Left lobe of liver (tissue), 2 donors: ENCODE measurements around the gene TRPC4AP. TPM values are rescaled to one million over a fixed set of nuclear protein-coding genes. Genes with fewer than 3 reads are reported as not detected.
"Not testable (repeated sequence)": the region's sequence is repeated elsewhere in the genome, so short reads cannot be mapped to it uniquely, and the experiment has no call there.

Experiments used
- ATAC-seq: fragments of 200-7000 bp; cut with Tn5 transposase; one replicate; pipeline ENCODE4 v1.9.1; 2020; ENCODE audit warnings: mild to moderate bottlenecking, moderate library complexity
- DNase-seq: peaks from one replicate; pipeline ENCODE4 v3.0.0-alpha.2; 2020; ENCODE audit warnings: low spot score
- total RNA-seq: library from RNA; stranded (reverse); gene quantifications from one replicate; pipeline ENCODE4 v1.2.1, GENCODE V29; 2021
- donor health status: DM: no; HTN: no; CAD: no; lungs with moderate emphysema.
- donor health status: DM: no; HTN: yes; CAD: no.

The TRPC4AP gene
- total RNA-seq, 1 donor from 2014 or later: 27.6 TPM

DNA sequence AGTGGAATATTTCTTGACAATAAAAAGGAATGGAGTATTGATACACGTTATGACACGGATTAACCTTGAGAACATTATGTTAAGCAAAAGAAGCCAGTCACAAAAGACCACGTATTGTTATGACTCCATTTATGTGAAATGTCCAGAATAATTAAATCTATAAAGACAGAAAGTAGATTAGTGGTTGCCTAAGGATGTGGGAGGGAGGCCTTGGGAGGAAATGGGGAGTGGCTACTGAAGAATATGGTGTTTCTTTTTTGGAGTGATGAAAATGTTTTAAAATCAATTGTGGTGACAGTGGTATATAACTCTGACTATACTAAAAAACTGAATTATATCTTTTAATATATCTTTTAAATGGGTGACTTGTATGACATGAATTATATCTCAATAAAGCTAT, 30.1 kb downstream of the TRPC4AP start:
- ATAC-seq (no peak), DNase-seq (no peak)

GRCh38 chr20:35060168-35060567, 32.4 kb downstream of the TRPC4AP start:
- ATAC-seq (no peak), DNase-seq (no peak)

GRCh38 chr20:35059612-35060011, 33.0 kb downstream of the TRPC4AP start:
- no peak for ATAC-seq

GRCh38 chr20:35059110-35059509, 33.5 kb downstream of the TRPC4AP start:
- ATAC-seq (no peak), DNase-seq (no peak)

More at GRCh38 chr20:35059612-35060011, 33.0 kb downstream of the TRPC4AP start:
- no peak for DNase-seq

GRCh38 chr20:35055445-35056276, 36.9 kb downstream of the TRPC4AP start:
- no peak for DNase-seq
- ATAC-seq: no peak

DNA sequence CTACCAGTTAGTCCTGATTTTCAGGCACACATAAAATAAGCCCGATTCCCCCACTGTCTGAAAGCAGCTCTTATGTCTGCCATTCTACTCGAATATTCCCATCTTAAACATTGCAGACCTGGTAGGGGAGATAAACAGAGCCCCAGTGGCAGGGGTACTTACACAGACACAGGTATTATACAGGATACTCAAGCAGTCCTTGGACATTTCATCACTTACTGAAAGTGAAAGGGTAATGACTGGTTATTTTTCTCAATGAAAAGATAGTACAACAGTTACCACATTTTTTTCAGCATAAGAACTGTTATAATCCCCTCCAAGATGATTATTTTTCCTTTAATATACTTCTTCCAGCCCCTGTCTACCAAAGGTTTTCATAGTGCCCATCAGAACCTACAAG, 37.8 kb downstream of the TRPC4AP start:
- DNase-seq: no peak
- no peak for ATAC-seq

- DNase-seq, ATAC-seq: not testable (repeated sequence)
Observed at GRCh38 chr20:35052616-35053015, 40.0 kb downstream of the TRPC4AP start.

DNA sequence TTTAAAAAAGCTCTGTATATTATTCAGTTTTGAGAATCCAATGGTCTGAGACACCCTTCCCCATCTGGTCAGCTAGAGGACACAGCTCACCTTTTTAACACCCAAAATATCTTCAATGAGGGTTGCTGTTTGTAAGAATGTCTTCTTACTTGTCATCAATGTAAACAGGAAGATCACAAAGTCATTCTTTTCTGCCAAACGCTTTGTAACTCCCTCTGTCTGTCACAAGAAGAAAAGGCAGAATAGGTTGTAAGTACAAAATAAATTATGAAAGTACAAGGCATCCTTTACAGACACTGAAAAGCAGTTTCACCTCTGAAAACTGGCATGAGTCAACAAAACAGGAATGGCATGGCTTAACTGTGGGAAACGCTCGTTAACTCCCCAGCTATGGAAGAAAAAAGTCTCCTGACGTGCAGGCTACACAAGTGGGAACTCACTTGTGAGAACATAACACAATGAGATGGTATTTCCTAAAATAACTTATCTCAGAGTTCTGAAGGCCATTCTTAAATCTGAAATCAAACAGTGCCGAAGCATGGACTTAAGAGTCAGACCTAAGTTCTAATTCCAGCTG, 42.7 kb downstream of the TRPC4AP start:
- DNase-seq (no peak), ATAC-seq (no peak)

GRCh38 chr20:35048739-35049138, 43.9 kb downstream of the TRPC4AP start:
- DNase-seq (no peak), ATAC-seq (no peak)

GRCh38 chr20:35042268-35042667, 50.3 kb downstream of the TRPC4AP start:
- ATAC-seq (no peak), DNase-seq (no peak)

GRCh38 chr20:35040646-35041045, 52.0 kb downstream of the TRPC4AP start:
- no peak for ATAC-seq
- no peak for DNase-seq

GRCh38 chr20:35039846-35040489, 52.6 kb downstream of the TRPC4AP start:
- no peak for ATAC-seq
- no peak for DNase-seq

DNA sequence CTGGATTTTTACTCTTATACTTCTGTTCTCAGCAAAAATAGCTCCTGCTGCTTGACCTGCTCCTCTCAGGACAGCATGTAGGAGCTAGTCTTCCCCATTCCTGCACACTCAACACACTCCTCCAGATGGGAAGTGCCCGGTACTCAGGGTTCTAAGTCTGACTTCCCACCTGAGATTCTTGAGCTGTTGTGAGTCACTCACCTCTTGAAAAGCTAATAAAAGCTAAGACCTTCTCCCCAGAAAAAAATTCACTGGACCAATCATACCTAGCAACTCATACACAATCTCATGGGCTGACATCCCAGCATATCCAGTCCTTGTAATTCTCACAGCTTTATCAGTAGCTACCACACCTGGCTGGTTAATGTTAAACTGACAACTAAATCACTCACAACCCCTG, 53.5 kb downstream of the TRPC4AP start:
- DNase-seq: no peak
- ATAC-seq: no peak

DNA sequence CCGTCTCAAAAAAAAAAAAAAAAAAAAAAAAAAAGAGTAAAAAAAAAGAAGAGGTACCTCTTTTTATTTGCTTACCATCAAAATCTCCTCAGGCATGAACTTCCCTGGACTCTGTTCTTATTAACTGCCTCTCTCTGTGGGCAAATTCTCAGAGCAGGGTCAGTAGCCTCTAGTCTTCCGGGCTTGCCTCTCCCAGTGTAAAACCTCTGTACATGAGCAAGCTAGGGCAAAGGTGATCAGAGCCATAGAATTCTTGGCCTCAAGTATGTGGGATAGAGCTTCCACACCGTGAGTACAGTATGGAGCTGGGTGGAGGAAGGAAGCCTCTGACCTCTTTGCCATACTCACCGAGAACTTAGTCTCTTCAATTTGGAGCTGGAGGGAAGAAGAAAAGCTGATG, 58.5 kb downstream of the TRPC4AP start:
- no peak for ATAC-seq

DNA sequence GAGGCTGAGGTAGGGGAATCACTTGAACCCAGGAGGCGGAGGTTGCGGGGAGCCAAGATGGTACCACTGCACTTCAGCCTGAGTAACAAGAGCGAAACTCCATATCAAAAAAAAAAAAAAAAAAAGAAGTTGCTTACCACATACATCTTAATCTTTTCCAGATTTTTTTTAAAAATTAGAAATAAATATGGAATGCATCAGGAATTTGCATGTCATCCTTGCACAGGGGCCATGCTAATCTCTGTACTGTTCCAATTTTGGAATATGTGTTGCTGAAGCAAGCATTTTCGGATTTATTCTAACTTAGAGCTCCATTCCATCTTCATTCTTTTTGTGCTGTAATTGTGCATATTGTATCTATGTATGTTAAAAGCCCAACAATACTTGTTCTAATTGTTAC, 62.5 kb downstream of the TRPC4AP start:
- ATAC-seq: no peak
- DNase-seq: no peak

More for the DNA sequence above, 58.5 kb downstream of the TRPC4AP start:
- DNase-seq: no peak

DNA sequence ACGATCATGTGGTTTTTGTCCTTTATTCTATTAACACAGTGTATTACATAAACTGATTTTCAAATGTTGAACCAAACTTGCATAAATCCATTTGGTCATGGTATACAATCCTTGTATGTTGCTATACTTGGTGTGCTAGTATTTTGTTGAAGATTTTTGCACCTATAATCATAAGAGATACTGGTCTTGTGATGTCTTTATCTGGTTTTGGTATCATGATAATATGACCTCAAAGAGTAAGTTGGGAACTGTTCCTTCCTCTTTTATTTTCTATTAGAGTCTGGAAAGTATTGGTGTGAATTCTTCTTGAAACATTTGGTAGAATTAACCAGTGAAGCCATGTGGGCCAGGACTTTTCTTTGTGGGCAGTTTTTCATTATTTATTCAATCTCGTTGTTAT, 65.3 kb downstream of the TRPC4AP start:
- ATAC-seq (no peak), DNase-seq (no peak)

GRCh38 chr20:35025116-35025515, 67.5 kb downstream of the TRPC4AP start:
- no peak for DNase-seq
- no peak for ATAC-seq

- ATAC-seq (no peak), DNase-seq (peak; percentile 31)
Observed at GRCh38 chr20:35023624-35024023, 69.0 kb downstream of the TRPC4AP start.

DNA sequence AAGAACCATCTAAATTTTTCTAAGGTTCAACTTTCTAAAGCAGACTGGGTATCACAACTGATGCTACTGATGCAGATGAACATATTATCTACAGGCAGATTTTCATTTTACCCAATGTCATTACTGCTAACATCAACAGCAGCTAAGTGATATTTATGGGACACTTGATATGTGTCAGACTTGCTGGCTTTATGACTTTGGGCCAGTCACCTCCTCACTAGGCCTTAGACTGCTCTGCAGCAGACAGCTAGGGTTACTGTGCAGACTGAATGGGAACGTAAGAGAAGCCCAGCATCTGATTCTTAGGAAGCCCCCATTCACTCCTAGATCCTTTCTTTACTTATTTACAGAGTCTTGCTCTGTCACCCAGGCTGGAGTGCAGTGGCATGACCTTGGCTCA, 70.8 kb downstream of the TRPC4AP start:
- ATAC-seq (no peak), DNase-seq (no peak)

GRCh38 chr20:35021063-35021462, 71.5 kb downstream of the TRPC4AP start:
- no peak for ATAC-seq

GRCh38 chr20:35020108-35020928, 72.3 kb downstream of the TRPC4AP start:
- ATAC-seq (peak; percentile 40), DNase-seq (peak; percentile 31)

More at GRCh38 chr20:35021063-35021462, 71.5 kb downstream of the TRPC4AP start:
- DNase-seq: peak; percentile 38
